PFSK-1 (cell line): ENCODE data around the gene MAP2K6.

Experiments used
- FOXP2 ChIP-seq: optimal IDR thresholded peaks from 2 replicates; pipeline ENCODE3; 2011; ENCODE audit warnings: borderline replicate concordance, control low read depth, inconsistent platforms; ENCODE audit not compliant: insufficient read depth; ENCODE audit errors: extremely low read length, extremely low read depth
- POLR2AphosphoS5 ChIP-seq: IDR thresholded peaks from 2 replicates; pipeline ENCODE4 v1.6.1; 2012; ENCODE audit warnings: low read depth, mild to moderate bottlenecking, control low read depth, low read length, moderate library complexity
- SIN3A ChIP-seq: IDR thresholded peaks from 2 replicates; pipeline ENCODE4 v1.6.1; 2012; ENCODE audit warnings: mild to moderate bottlenecking, low read length, moderate library complexity, borderline replicate concordance; ENCODE audit not compliant: insufficient read depth
- TAF1 ChIP-seq: IDR thresholded peaks from 2 replicates; pipeline ENCODE4 v1.6.1; 2012; ENCODE audit warnings: low read length, control low read depth, borderline replicate concordance; ENCODE audit not compliant: insufficient read depth
- TF ChIP-seq, protein P1 (sequence below), 2 experiments: IDR thresholded peaks; 2 replicates each; pipeline versions ENCODE4 v1.6.1 to v1.8.0; 2011 to 2012; ENCODE audit warnings: low read depth in 2 of 2, low read length in 2 of 2, control low read depth in 1 of 2, inconsistent platforms in 1 of 2, mild to moderate bottlenecking in 1 of 2, moderate library complexity in 1 of 2; ENCODE audit not compliant: insufficient read depth in 1 of 2

The MAP2K6 gene

DNA sequence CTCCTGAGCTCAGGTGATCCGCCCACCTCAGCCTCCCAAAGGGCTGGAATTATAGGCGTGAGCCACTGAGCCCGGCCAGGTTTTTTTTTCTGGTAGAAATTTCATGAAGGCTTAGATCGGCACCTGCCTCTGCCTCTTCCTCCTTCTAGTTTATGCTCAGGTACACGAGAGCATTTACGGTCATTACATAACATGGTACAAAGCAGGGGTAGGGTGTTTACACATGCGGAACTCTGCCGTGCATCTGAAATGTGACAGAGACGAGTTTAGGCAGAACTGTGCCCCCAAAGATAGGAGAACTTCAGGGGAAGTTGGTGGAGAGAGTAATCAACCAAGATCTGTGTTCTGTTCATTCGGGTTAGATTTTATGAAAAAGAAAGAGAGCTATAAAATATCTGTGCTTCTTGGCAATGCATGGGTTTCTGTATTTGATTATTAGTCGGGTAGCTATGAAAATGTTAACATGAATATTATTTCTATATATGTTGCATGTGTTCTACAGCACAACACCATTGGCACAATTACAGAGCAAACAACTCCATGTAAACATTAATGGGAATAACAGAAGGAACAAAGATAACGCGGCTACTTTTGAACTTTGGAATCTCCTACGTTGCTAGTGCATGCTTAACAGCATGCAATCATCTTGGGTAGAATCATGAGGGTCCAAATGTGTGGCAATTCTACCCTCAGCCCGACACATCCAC, 23.5 kb upstream of the MAP2K6 start:
- no peak for TF ChIP-seq POLR2AphosphoS5
- TF ChIP-seq FOXP2: no peak
- TF ChIP-seq TAF1: no peak
- TF ChIP-seq, protein P1, sequence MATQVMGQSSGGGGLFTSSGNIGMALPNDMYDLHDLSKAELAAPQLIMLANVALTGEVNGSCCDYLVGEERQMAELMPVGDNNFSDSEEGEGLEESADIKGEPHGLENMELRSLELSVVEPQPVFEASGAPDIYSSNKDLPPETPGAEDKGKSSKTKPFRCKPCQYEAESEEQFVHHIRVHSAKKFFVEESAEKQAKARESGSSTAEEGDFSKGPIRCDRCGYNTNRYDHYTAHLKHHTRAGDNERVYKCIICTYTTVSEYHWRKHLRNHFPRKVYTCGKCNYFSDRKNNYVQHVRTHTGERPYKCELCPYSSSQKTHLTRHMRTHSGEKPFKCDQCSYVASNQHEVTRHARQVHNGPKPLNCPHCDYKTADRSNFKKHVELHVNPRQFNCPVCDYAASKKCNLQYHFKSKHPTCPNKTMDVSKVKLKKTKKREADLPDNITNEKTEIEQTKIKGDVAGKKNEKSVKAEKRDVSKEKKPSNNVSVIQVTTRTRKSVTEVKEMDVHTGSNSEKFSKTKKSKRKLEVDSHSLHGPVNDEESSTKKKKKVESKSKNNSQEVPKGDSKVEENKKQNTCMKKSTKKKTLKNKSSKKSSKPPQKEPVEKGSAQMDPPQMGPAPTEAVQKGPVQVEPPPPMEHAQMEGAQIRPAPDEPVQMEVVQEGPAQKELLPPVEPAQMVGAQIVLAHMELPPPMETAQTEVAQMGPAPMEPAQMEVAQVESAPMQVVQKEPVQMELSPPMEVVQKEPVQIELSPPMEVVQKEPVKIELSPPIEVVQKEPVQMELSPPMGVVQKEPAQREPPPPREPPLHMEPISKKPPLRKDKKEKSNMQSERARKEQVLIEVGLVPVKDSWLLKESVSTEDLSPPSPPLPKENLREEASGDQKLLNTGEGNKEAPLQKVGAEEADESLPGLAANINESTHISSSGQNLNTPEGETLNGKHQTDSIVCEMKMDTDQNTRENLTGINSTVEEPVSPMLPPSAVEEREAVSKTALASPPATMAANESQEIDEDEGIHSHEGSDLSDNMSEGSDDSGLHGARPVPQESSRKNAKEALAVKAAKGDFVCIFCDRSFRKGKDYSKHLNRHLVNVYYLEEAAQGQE (IDR thresholded peaks at IDR 0.05; ENCODE audit: insufficient read depth in 1 of 2, low read depth in 2 of 2, low read length in 2 of 2): no peak
- no peak for TF ChIP-seq SIN3A

DNA sequence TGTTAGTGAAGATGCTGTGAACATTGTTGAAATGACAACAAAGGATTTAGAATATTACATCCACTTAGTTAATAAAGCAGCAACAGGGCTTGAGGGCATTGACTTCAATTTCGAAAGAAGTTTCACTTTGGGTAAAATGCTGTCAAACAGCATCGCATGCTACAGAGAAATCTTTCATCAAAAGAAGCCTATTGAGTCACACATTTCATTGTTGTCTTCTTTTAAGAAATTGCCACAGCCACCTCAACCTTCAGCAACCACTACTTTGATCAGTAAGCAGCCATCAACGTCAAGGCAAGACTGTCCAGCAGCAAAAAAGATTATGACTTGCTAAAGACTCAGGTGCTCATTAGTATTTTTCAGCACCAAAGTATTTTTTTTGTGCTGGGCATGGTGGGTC, 13.2 kb upstream of the MAP2K6 start:
- TF ChIP-seq FOXP2: no peak
- no peak for TF ChIP-seq TAF1
- no peak for TF ChIP-seq POLR2AphosphoS5
- TF ChIP-seq, protein P1 (IDR thresholded peaks at IDR 0.05; ENCODE audit: insufficient read depth in 1 of 2, low read depth in 2 of 2, low read length in 2 of 2): no peak
- TF ChIP-seq SIN3A: no peak

DNA sequence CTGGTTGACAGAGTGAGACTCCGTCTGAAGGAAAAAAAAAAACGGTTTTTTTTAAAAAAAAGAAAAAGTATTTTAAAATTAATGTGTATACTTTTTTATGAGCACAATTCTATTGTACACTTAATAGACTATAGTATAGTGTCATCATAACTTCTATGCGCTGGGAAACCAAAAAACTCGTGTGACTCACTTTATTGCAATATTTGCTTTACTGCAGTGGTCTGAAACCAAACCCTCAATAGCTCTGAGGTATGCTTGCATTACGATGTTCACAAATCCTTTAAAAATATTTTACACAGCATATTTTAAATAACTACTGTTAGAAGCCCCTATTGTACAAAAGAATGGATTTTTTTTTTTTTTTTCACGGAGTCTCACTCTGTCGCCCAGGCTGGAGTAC, 12.4 kb upstream of the MAP2K6 start:
- TF ChIP-seq SIN3A (no peak), FOXP2 (no peak), POLR2AphosphoS5 (no peak), TAF1 (no peak)
- TF ChIP-seq, protein P1 (IDR thresholded peaks at IDR 0.05; ENCODE audit: insufficient read depth in 1 of 2, low read depth in 2 of 2, low read length in 2 of 2): no peak

DNA sequence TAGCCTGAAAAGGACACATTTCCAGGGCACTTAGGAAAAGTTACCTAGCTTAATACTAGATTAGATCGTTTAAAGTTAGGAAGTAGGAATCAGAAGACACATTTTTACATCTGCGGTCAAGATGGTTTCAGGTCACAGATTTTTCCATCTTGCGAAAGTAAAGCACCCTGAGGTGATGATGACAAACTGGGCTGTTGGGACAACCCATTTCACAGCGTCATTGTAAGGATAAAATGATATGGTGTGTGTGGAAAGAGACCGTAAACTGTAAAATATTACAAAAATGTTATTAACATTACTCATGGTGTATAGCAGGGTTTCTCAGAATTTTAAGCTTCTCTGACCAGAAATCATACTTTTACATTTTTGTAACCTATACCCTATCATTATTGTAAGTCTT, 10.1 kb upstream of the MAP2K6 start:
- TF ChIP-seq POLR2AphosphoS5: no peak
- TF ChIP-seq, protein P1 (IDR thresholded peaks at IDR 0.05; ENCODE audit: insufficient read depth in 1 of 2, low read depth in 2 of 2, low read length in 2 of 2): no peak
- no peak for TF ChIP-seq FOXP2
- no peak for TF ChIP-seq SIN3A
- TF ChIP-seq TAF1: no peak
